Nephron progenitor cell (in vitro differentiated cells): Measurements from ENCODE around the gene KMT5B.
"Not testable (repeated sequence)": the region's sequence is repeated elsewhere in the genome, so short reads cannot be mapped to it uniquely, and the experiment has no call there.

ENCODE experiments used
- DNase-seq: peaks from one replicate; pipeline ENCODE4 v3.0.0; 2021
- H3K27ac Mint-ChIP-seq: 2 replicates; pipeline ENCODE4 v1.8.0; 2021; ENCODE audit warnings: mild to moderate bottlenecking, moderate library complexity, mixed read lengths
- H3K27me3 Mint-ChIP-seq: 2 replicates; pipeline ENCODE4 v1.8.0; 2021; ENCODE audit warnings: mild to moderate bottlenecking, low read depth, mixed read lengths; ENCODE audit not compliant: poor library complexity
- H3K36me3 Mint-ChIP-seq: 2 replicates; pipeline ENCODE4 v1.8.0; 2021; ENCODE audit warnings: low read depth, mixed read lengths
- H3K4me1 Mint-ChIP-seq: 2 replicates; pipeline ENCODE4 v1.8.0; 2021; ENCODE audit warnings: mixed read lengths
- H3K4me3 Mint-ChIP-seq: 2 replicates; pipeline ENCODE4 v1.8.0; 2021; ENCODE audit warnings: mild to moderate bottlenecking, moderate library complexity, mixed read lengths
- H3K9me3 Mint-ChIP-seq: 2 replicates; pipeline ENCODE4 v1.8.0; 2021; ENCODE audit warnings: mild to moderate bottlenecking, moderate library complexity, mixed read lengths
- TF ChIP-seq, protein P1 (sequence below): fragments of 200-600 bp; sonication (generic); IDR thresholded peaks from 2 replicates; pipeline ENCODE4 v1.5.0; 2021; ENCODE audit warnings: antibody characterized with exemption

The KMT5B gene

DNA sequence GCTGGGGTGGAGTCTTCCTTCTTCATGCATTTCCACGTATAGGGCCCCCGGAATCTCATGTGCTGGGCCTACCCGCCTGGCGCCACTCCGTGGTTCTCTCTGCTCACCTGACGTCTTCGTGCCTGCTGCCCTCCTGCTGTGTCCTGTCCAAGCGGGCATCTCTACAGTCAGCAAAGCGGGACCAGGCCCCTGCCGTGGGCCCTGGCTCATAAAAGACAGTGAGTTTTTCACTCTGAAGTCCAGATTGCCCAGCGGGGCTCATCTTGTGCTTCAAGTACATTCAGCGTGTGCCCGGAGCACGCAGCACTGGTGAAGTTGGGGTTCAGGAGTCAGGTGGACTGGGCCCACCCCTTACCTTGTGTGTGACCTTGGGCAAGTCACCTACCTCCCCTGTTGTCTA, 41.3 kb upstream of the KMT5B start:
- TF ChIP-seq, protein P1, sequence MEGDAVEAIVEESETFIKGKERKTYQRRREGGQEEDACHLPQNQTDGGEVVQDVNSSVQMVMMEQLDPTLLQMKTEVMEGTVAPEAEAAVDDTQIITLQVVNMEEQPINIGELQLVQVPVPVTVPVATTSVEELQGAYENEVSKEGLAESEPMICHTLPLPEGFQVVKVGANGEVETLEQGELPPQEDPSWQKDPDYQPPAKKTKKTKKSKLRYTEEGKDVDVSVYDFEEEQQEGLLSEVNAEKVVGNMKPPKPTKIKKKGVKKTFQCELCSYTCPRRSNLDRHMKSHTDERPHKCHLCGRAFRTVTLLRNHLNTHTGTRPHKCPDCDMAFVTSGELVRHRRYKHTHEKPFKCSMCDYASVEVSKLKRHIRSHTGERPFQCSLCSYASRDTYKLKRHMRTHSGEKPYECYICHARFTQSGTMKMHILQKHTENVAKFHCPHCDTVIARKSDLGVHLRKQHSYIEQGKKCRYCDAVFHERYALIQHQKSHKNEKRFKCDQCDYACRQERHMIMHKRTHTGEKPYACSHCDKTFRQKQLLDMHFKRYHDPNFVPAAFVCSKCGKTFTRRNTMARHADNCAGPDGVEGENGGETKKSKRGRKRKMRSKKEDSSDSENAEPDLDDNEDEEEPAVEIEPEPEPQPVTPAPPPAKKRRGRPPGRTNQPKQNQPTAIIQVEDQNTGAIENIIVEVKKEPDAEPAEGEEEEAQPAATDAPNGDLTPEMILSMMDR, result no peak
- peaks cover 7% of the 10 kb centered on the region for H3K9me3 Mint-ChIP-seq

DNA sequence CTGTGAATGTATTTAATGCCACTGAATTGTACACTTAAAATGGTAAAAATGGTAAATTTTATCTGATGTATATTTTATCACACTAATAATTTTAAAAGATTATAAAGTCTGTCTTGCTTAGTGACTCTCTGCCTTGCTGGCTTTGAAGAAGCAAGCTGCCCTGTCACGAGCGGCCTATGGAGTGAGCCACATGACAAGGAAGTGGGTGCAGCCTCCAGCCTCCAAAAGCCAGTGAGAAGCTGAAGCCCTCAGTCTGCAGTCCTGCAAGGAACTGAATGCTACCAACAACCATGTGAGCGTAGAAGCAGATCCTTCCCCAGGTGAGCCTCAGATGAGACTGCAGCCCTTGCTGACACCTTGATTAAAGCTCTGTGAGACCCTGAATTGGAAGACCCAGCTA, 38.7 kb upstream of the KMT5B start:
- Mint-ChIP-seq H3K27me3 (peaks cover 24% of the 10 kb centered on the region), H3K27ac (no peak overlapping the region), H3K4me3 (no peak overlapping the region), H3K9me3 (peaks cover 14% of the 10 kb centered on the region), H3K36me3 (no peaks in the 10 kb centered on the region), H3K4me1 (peaks cover 15% of the 10 kb centered on the region)
- DNase-seq, result no peak
- TF ChIP-seq, protein P1, result no peak

More for the DNA sequence above, 41.3 kb upstream of the KMT5B start:
- H3K27ac Mint-ChIP-seq, result no peak overlapping the region
- H3K4me1 Mint-ChIP-seq, result peaks cover 21% of the 10 kb centered on the region
- H3K36me3 Mint-ChIP-seq, result no peaks in the 10 kb centered on the region
- DNase-seq, result no peak
- H3K27me3 Mint-ChIP-seq, result peaks cover 18% of the 10 kb centered on the region
- H3K4me3 Mint-ChIP-seq, result no peak overlapping the region

DNA sequence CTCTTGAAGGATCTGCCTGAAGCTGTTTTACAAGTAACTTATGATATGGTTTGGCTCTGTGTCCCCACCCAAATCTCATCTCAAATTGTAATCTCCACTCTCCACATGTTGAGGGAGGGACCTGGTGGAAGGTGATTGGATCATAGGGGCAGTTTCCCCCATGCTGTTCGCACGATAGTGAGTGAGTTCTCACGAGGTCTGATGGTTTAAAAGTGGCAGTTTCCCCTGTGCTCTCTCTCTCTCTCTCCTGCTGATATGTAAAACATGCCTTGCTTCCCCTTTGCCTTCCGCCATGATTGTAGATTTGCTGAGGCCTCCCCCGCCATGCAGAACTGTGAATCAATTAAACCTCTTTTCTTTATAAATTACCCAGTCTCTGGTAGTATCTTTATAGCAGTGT, 31.8 kb upstream of the KMT5B start:
- not testable (repeated sequence) for DNase-seq, H3K27ac Mint-ChIP-seq, H3K4me3 Mint-ChIP-seq, H3K4me1 Mint-ChIP-seq, H3K36me3 Mint-ChIP-seq
- Mint-ChIP-seq H3K9me3 (peaks cover 26% of the 10 kb centered on the region), H3K27me3 (peaks cover 17% of the 10 kb centered on the region)

DNA sequence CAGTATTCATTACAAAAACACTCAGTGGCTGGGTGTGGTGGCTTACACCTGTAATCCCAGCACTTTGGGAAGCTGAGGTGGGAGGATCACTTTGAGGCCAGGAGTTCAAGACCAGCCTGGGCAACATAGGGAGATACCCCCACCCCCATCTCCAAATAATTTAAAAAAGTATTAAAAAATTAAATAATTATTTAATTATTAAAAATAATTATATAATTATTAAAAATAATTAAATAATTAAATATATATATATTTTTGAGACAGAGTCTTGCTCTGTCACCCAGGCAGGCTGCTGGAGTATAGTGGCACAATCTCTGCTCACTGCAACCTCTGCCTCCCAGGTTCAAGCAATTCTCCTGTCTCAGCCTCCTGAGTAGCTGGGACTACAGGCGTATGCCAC, 30.8 kb upstream of the KMT5B start:
- H3K4me3 Mint-ChIP-seq, H3K4me1 Mint-ChIP-seq, H3K36me3 Mint-ChIP-seq, DNase-seq, H3K27ac Mint-ChIP-seq: not testable (repeated sequence)
- H3K27me3 Mint-ChIP-seq, result peaks cover 12% of the 10 kb centered on the region
- H3K9me3 Mint-ChIP-seq, result peaks cover 22% of the 10 kb centered on the region

DNA sequence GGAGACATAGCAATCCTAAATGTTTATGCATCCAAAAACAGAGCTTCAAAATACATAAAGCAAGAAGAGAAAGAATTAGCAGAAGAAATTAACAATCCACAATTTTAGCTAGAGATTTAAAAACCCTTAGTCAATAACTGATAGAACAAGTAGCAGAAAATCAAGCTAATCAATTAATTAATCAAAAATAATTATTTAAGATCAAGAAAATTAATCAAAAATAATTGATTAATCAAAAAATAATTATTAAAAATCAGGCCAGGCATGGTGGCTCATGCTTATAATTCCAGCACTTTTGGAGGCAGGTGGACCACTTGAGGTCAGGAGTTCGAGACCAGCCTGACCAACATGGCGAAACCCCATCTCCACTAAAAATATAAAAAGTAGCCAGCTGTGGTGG, 29.5 kb upstream of the KMT5B start:
- peaks cover 18% of the 10 kb centered on the region for H3K9me3 Mint-ChIP-seq
- TF ChIP-seq, protein P1, result no peak
- H3K4me1 Mint-ChIP-seq, result no peaks in the 10 kb centered on the region
- no peak overlapping the region for H3K27ac Mint-ChIP-seq
- DNase-seq, result no peak
- H3K36me3 Mint-ChIP-seq, result no peaks in the 10 kb centered on the region
- H3K4me3 Mint-ChIP-seq, result no peak overlapping the region
- peaks cover 13% of the 10 kb centered on the region for H3K27me3 Mint-ChIP-seq

DNA sequence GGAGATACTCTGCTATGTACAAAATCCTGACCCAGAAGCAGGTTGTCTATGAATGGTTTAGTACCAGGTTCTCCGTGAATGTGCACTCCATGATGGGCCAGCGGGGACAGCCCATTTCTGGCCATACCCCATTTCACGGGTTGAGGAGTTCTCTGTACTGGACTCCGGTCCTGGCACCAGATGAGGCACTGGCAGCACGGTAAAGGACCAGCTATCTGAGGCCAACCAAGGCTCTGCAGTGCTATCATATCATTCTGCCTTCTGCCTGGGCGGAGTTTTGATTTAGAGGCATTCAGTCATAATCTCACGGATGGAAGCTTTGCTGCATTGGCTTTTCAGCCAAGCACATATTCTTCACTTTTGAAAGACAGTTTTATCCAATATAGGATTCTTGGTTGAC, 18.5 kb upstream of the KMT5B start:
- Mint-ChIP-seq H3K27ac (no peak overlapping the region), H3K9me3 (peaks cover 21% of the 10 kb centered on the region), H3K36me3 (no peaks in the 10 kb centered on the region), H3K27me3 (no peaks in the 10 kb centered on the region), H3K4me3 (no peak overlapping the region), H3K4me1 (no peaks in the 10 kb centered on the region)
- no peak for DNase-seq
- TF ChIP-seq, protein P1, result no peak

DNA sequence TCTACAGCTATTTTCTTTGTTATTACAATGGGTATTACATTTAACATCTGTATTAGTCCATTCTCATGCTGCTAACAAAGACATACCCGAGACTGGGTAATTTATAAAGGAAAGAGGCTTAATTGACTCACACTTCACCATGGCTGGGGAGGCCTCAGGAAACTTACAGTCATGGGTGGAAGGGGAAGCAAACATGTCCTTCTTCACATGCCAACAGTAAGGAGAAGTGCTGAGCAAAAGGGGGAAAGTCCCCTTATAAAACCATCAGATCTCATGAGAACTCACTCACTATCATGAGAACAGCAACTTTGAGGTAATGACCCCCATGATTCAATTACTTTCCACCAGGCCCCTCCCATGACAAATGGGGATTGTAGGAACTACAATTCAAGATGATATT, 16.5 kb upstream of the KMT5B start:
- Mint-ChIP-seq H3K27me3 (peaks cover 9% of the 10 kb centered on the region), H3K9me3 (peaks cover 30% of the 10 kb centered on the region), H3K36me3 (no peaks in the 10 kb centered on the region), H3K4me3 (no peak overlapping the region), H3K4me1 (no peaks in the 10 kb centered on the region), H3K27ac (no peak overlapping the region)
- TF ChIP-seq, protein P1, result no peak
- no peak for DNase-seq
